B cell (primary cell): ENCODE measurements around the gene SCAMP5. TPM values are rescaled to one million over a fixed set of nuclear protein-coding genes. Genes with fewer than 3 reads are reported as not detected.

Experiments
- ATAC-seq: fragments of 200-7000 bp; cut with Tn5 transposase; one replicate; pipeline ENCODE4 v1.10.0; 2021; ENCODE audit warnings: low read depth, mild to moderate bottlenecking, moderate number of reproducible peaks, moderate library complexity
- CTCF ChIA-PET: fragments of 350-600 bp; sonication (Branson Sonifier 250); formaldehyde crosslinking; loops from one replicate; lab custom pipeline; 2021; ENCODE audit warnings: antibody characterized with exemption, inconsistent platforms; lab: Charles Lee
- POLR2A ChIA-PET: fragments of 350-600 bp; sonication (Branson Sonifier 250); formaldehyde crosslinking; loops from one replicate; lab custom pipeline; 2021; ENCODE audit warnings: antibody characterized with exemption; lab: Charles Lee
- DNase-seq: peaks from one replicate; pipeline ENCODE4 v3.0.0; 2013
- H2AFZ ChIP-seq: 2 replicates; pipeline ENCODE4 v1.6.1; 2012; ENCODE audit warnings: mild to moderate bottlenecking, low read depth, low read length; ENCODE audit not compliant: insufficient read depth, poor library complexity, severe bottlenecking
- H3K27ac ChIP-seq, 2 donors: 1 replicate in 1 of 2; 2 replicates in 1 of 2; pipeline ENCODE4 v1.5.1; 2012 to 2013; ENCODE audit warnings: low read length in 2 of 2, mild to moderate bottlenecking in 2 of 2, moderate library complexity in 1 of 2
- H3K27me3 ChIP-seq, 4 experiments: fragments of 200-600 bp in 1 of 4; sonication (generic) in 1 of 4; replicated peaks in 1 of 4; 1 replicate in 2 of 4; 2 replicates in 2 of 4; pipeline versions ENCODE4 v1.6.1 to v1.7.0; 2013 to 2016; ENCODE audit warnings: low read length in 3 of 4, mild to moderate bottlenecking in 2 of 4, mixed read lengths in 1 of 4, moderate library complexity in 1 of 4; ENCODE audit not compliant: insufficient read depth in 4 of 4, control insufficient read depth in 3 of 4; ENCODE audit errors: control extremely low read depth in 1 of 4
- H3K36me3 ChIP-seq, 2 experiments: replicated peaks in 1 of 2; 1 replicate in 1 of 2; 2 replicates in 1 of 2; pipeline versions ENCODE4 v1.6.1 to v1.7.1; 2013; ENCODE audit warnings: low read length in 1 of 2; ENCODE audit not compliant: insufficient read depth in 2 of 2, control insufficient read depth in 1 of 2; ENCODE audit errors: control extremely low read depth in 1 of 2, extremely low read depth in 1 of 2
- H3K4me1 ChIP-seq, 2 donors: fragments of 200-600 bp in 1 of 2; sonication (generic) in 1 of 2; 1 replicate in 1 of 2; 2 replicates in 1 of 2; pipeline versions ENCODE4 v1.5.1 to v1.6.1; 2013 to 2017; ENCODE audit warnings: low read length in 2 of 2; ENCODE audit not compliant: control insufficient read depth in 2 of 2, insufficient read depth in 2 of 2
- H3K4me2 ChIP-seq: replicated peaks from 2 replicates; pipeline ENCODE3; 2012; ENCODE audit warnings: mild to moderate bottlenecking, low read depth, low read length; ENCODE audit not compliant: poor library complexity, severe bottlenecking
- H3K4me3 ChIP-seq, 5 experiments: fragments of 200-600 bp in 1 of 5; sonication (generic) in 1 of 5; 1 replicate in 3 of 5; 2 replicates in 2 of 5; pipeline versions ENCODE4 v1.5.1 to v1.7.0; 2011 to 2016; ENCODE audit warnings: low read length in 4 of 5, mild to moderate bottlenecking in 4 of 5, low read depth in 2 of 5, control low read depth in 1 of 5, moderate library complexity in 1 of 5; ENCODE audit not compliant: insufficient read depth in 1 of 5; ENCODE audit errors: control extremely low read depth in 1 of 5, extremely low read depth in 1 of 5
- H3K79me2 ChIP-seq: fragments of 200-600 bp; sonication (generic); one replicate; pipeline ENCODE4 v1.6.0; 2016; ENCODE audit warnings: low read length; ENCODE audit not compliant: control insufficient read depth, insufficient read depth
- H3K9ac ChIP-seq: fragments of 200-600 bp; sonication (generic); 2 replicates; pipeline ENCODE4 v1.6.1; 2017; ENCODE audit warnings: mild to moderate bottlenecking, low read length, moderate library complexity
- H3K9me3 ChIP-seq, 3 donors: one replicate each; pipeline versions ENCODE4 v1.6.1 to v1.7.1; 2013; ENCODE audit warnings: low read length in 2 of 3; ENCODE audit not compliant: control insufficient read depth in 2 of 3, insufficient read depth in 1 of 3; ENCODE audit errors: control extremely low read depth in 1 of 3
- H4K20me1 ChIP-seq: 2 replicates; pipeline ENCODE4 v1.6.0; 2012; ENCODE audit warnings: mild to moderate bottlenecking, low read length; ENCODE audit not compliant: insufficient read depth, control insufficient read depth, poor library complexity, severe bottlenecking
- H3K27ac Mint-ChIP-seq: one replicate; pipeline ENCODE4 v1.8.0; 2021; ENCODE audit warnings: mixed read lengths
- H3K27me3 Mint-ChIP-seq: one replicate; pipeline ENCODE4 v1.8.0; 2021; ENCODE audit warnings: mixed read lengths
- H3K4me1 Mint-ChIP-seq: one replicate; pipeline ENCODE4 v1.8.0; 2021; ENCODE audit warnings: mixed read lengths
- H3K4me3 Mint-ChIP-seq: one replicate; pipeline ENCODE4 v1.8.0; 2021; ENCODE audit warnings: mixed read lengths
- H3K9me3 Mint-ChIP-seq: one replicate; pipeline ENCODE4 v1.8.0; 2022; ENCODE audit warnings: mixed read lengths; ENCODE audit not compliant: insufficient read depth
- EZH2 ChIP-seq: IDR thresholded peaks from 2 replicates; pipeline ENCODE4 v1.6.1; 2012; ENCODE audit warnings: borderline replicate concordance, low read depth, mild to moderate bottlenecking, moderate library complexity, low read length; ENCODE audit not compliant: insufficient read depth, poor library complexity, severe bottlenecking
- WGBS: methylation state at CpG from one replicate; pipeline ENCODE4 v1.1.5; 2013; ENCODE audit warnings: missing lambda C conversion rate; ENCODE audit not compliant: insufficient coverage; 5-methylcytosine and 5-hydroxymethylcytosine counted together
- intact Hi-C: fragments of 100-400 bp; cut with micrococcal nuclease; formaldehyde crosslinking; loops from one replicate; pipeline ENCODE4 v1.10.0; 2022
- polyA plus RNA-seq: library from polyadenylated mRNA; depleted of rRNA; stranded (reverse); fragments of >200 nt; gene quantifications from 2 replicates; pipeline ENCODE4 v1.2.3, GENCODE V29; 2012
- total RNA-seq, 2 donors: library from RNA; stranded (reverse); fragments of 120-200 nt in 1 of 2; gene quantifications; 1 replicate in 1 of 2; 2 replicates in 1 of 2; pipeline versions ENCODE4 v1.2.3 to v1.2.4, GENCODE V29; 2013 to 2022
- TF ChIP-seq, protein P1 (sequence below): fragments of 200-600 bp; IDR thresholded peaks from one replicate; pipeline ENCODE4 v1.8.0; 2022; ENCODE audit warnings: antibody characterized with exemption, mild to moderate bottlenecking

SCAMP5 gene
- total and polyA plus RNA-seq, 2 donors (not counting 1 experiment from before 2014, with no cell fraction given): 0.59 to 3.4 TPM

DNA sequence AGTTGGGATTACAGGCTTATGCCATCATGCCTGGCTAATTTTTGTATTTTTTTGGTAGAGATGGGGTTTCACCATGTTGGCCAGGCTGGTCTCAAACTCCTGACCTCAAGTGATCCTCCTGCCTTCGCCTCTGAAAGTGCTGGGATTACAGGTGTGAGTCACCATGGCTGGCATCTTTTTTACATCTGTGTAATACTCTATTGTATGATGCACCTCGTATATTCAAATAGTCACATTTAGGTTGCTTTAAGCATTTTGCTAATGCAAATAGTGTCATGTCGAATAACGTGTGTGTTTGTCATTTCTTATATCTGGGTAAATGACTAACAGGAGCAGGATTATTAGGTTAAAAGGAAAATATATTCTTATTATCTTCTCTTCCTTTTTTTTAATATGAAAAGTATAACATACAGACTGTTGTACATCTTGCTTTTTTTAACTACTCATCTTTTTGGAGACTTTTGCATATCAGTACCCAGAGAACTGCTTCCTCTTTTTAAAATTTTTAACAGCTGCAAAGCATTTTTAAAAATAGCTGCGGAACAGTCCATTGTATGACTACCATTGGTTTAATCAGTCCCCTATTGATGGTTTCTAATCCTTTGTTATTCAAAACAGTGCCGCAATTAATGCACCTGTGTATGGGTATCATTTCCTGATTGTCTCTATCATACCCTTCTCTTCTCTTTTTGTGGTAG is 13.4 kb downstream of the SCAMP5 start:
- DNase-seq (peak; percentile 86), ATAC-seq (peak; percentile 91)
- peak overlapping the region; percentile 75 for H3K4me3 Mint-ChIP-seq
- peak overlapping the region; percentile 92 for H3K27ac Mint-ChIP-seq
- H3K9me3 Mint-ChIP-seq: no peaks in the 10 kb centered on the region
- Histone ChIP-seq H3K4me1 (peaks cover 38 to 44% of the 10 kb centered on the region in 2 donors), H3K79me2 (no peaks in the 10 kb centered on the region), H3K4me2 (peak overlapping the region; percentile 71), H3K9me3 (peaks cover 0 to 16% (median 0%) of the 10 kb centered on the region in 3 donors), H3K27ac (peak overlapping the region; percentile 40 to 54), H3K27me3 (peaks cover 0 to 61% (median 31%) of the 10 kb centered on the region in 4 experiments), H4K20me1 (peaks cover 18% of the 10 kb centered on the region), H3K4me3 (peak overlapping the region in 3 of 5 experiments; percentile 6 to 40 (median 13)), H3K36me3 (no peaks in the 10 kb centered on the region), H2AFZ (no peak overlapping the region), H3K9ac (peak overlapping the region; percentile 45)
- intact Hi-C loops: loop anchor here (1.0 to 5.0 kb wide), 5 partner anchors 13 to 444 kb away; partner anchors contain the start of genes PPCDC, RPP25, SCAMP5 and SIN3A
- peaks cover 30% of the 10 kb centered on the region for H3K27me3 Mint-ChIP-seq
- CTCF ChIA-PET: interaction anchor here (0.7 to 2.0 kb wide), 5 partner anchors 14 to 229 kb away, joined by 3 to 8 read pairs (median 3); partner anchors contain the start of genes C15orf39 and PPCDC
- WGBS: 11% methylated on average over 1 of the region's 6 CpGs
- POLR2A ChIA-PET: interaction anchor here (1.5 kb wide), 1 partner anchor 15 kb away, joined by 3 read pairs; the partner anchor contains the start of gene PPCDC
- H3K4me1 Mint-ChIP-seq: peaks cover 40% of the 10 kb centered on the region
- no peak for TF ChIP-seq EZH2
- TF ChIP-seq, protein P1, sequence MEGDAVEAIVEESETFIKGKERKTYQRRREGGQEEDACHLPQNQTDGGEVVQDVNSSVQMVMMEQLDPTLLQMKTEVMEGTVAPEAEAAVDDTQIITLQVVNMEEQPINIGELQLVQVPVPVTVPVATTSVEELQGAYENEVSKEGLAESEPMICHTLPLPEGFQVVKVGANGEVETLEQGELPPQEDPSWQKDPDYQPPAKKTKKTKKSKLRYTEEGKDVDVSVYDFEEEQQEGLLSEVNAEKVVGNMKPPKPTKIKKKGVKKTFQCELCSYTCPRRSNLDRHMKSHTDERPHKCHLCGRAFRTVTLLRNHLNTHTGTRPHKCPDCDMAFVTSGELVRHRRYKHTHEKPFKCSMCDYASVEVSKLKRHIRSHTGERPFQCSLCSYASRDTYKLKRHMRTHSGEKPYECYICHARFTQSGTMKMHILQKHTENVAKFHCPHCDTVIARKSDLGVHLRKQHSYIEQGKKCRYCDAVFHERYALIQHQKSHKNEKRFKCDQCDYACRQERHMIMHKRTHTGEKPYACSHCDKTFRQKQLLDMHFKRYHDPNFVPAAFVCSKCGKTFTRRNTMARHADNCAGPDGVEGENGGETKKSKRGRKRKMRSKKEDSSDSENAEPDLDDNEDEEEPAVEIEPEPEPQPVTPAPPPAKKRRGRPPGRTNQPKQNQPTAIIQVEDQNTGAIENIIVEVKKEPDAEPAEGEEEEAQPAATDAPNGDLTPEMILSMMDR: no peak

DNA sequence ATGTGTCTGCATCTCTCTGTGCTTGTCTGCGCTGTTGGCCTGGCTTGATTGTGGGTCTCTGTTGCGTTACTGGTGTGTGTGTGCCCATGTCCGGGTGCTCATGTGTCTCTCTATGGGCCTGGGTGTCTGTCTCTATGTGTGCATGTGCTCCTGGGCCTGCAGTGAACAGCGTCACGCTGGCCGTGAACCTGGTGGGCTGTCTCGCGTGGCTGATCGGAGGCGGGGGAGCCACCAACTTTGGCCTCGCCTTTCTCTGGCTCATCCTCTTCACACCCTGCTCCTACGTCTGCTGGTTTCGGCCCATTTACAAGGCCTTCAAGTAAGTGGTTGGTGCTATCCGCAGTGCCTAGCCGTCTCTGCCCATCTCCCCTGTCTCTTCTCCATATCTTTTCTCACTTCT is 21.1 kb downstream of the SCAMP5 start:
- H3K27me3 ChIP-seq: peaks cover 0 to 93% (median 53%) of the 10 kb centered on the region in 4 experiments
- no peak for DNase-seq
- peaks cover 3% of the 10 kb centered on the region for H3K4me1 Mint-ChIP-seq
- peaks cover 0 to 12% (median 0%) of the 10 kb centered on the region in 3 donors for H3K9me3 ChIP-seq
- ATAC-seq: no peak
- TF ChIP-seq EZH2: no peak
- TF ChIP-seq, protein P1: no peak
- CTCF ChIA-PET: no interaction called here
- H3K27me3 Mint-ChIP-seq: peaks cover 66% of the 10 kb centered on the region
- no peak overlapping the region for H3K27ac ChIP-seq
- 97% methylated on average over 13 of the region's 15 CpGs for WGBS
- H3K79me2 ChIP-seq: no peaks in the 10 kb centered on the region
- no peak overlapping the region for H2AFZ ChIP-seq
- intact Hi-C loops: no loop called here
- POLR2A ChIA-PET: no interaction called here
- H4K20me1 ChIP-seq: no peaks in the 10 kb centered on the region
- no peaks in the 10 kb centered on the region for H3K36me3 ChIP-seq
- no peak overlapping the region for H3K4me3 ChIP-seq
- H3K4me1 ChIP-seq: peaks cover 0 to 3% of the 10 kb centered on the region in 2 donors
- no peak overlapping the region for H3K9ac ChIP-seq
- H3K4me3 Mint-ChIP-seq: no peak overlapping the region
- no peak overlapping the region for H3K27ac Mint-ChIP-seq
- H3K4me2 ChIP-seq: no peak overlapping the region
- H3K9me3 Mint-ChIP-seq: no peaks in the 10 kb centered on the region
